GM19397 (cell line): Measurements from ENCODE around the gene OR2B2.

Experiments
- ATAC-seq: cut with Tn5 transposase; IDR thresholded peaks from one replicate; pipeline ENCODE4 v1.9.1; 2021; ENCODE audit warnings: mild to moderate bottlenecking, moderate library complexity; ENCODE audit not compliant: unreplicated experiment

OR2B2 gene

GRCh38 chr6:27867945-27868300 is 44.3 kb downstream of the OR2B2 start:
- ATAC-seq: no peak

DNA sequence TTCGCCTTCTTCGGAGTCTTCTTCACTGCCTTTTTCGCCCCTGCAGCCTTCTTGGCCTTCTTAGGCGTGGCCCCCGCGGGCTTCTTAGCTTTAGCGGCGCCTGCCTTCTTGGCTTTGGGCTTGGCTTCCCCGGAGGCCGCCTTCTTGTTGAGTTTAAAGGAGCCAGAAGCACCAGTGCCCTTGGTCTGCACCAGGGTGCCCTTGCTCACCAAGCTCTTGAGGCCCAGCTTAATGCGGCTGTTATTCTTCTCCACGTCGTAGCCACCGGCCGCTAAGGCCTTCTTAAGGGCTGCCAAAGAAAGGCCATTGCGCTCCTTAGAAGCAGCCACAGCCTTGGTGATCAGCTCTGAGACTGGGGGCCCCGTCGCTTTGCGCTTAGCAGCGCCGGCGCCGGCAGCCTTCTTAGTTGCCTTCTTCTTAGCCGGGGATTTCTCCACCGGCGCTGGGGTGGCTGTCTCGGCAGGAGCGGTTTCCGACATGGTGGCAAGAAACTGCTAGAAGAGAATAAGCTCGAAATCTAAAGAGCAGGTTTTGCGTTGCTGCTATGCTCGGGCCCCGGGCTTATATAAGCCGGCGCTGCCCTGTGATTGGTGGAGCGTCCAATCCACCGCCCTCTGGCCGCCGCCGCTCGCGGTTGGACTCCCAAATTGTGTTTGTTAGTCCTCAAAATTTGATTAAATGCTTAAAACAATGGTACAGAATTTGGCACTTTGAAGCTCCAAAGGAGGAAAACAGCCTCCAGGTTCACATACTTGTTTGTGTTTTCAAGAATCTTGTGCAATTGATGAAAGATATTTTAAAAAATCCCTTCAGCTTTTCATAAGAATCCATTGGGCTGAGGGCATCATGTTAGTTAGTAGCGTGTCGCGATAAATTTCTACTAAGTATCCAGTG is 44.9 kb downstream of the OR2B2 start:
- no peak for ATAC-seq

DNA sequence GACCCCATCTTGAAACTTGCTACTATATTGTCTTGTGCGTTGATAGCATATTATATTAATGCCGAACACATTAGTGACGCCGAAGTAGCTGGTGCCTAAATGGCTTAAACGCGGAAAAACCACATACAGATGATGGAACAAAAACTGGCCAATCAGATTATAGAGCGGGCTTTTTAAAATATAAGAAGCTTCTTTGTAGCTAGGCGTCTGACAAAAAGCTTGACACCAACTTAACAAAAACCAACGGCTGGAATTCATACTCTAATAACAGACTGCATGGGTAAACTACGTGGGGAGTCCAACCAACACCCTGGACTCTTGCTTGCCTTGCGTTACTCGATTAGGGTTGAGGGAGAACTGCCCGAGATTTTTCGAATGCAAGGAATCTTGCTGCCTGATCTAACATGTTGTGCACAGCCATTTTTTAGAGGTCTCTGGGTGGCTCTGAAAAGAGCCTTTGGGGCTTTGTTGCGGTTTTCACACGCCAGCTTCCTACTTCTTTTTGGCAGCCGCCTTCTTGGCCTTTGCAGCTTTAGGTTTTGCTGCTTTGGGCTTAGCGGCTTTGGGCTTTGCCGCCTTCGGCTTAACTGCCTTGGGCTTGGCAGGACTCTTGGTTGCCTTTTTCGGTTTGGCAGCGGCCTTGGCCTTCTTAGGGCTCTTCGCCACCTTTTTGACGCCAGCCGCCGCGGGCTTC is 45.7 kb downstream of the OR2B2 start:
- no peak for ATAC-seq

DNA sequence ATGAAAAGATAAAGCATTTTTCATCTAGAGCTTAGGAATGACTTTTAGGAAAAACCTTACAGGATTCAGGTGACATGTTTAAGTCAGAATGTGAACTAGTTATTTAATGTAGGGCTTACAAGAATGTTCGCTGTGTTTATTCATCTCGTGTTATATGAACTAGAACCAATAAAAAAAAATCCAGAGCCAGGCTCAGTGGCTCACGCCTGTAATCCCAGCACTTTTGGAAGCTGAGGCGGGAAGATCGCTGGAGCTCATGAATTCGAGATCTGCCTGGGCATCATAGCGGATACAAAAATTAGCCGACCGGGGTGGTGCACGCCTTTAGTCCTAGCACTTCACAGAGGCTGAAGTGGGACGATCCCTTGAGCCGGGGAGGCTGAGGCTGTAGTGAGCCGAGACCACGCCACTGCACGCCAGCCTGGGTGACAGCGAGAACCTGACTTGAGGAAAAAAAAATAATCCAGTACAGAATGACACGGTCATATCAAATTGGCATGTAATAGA is 46.3 kb downstream of the OR2B2 start:
- ATAC-seq: no peak

GRCh38 chr6:27864906-27865849 is 47.0 kb downstream of the OR2B2 start:
- peak; percentile 51 for ATAC-seq

DNA sequence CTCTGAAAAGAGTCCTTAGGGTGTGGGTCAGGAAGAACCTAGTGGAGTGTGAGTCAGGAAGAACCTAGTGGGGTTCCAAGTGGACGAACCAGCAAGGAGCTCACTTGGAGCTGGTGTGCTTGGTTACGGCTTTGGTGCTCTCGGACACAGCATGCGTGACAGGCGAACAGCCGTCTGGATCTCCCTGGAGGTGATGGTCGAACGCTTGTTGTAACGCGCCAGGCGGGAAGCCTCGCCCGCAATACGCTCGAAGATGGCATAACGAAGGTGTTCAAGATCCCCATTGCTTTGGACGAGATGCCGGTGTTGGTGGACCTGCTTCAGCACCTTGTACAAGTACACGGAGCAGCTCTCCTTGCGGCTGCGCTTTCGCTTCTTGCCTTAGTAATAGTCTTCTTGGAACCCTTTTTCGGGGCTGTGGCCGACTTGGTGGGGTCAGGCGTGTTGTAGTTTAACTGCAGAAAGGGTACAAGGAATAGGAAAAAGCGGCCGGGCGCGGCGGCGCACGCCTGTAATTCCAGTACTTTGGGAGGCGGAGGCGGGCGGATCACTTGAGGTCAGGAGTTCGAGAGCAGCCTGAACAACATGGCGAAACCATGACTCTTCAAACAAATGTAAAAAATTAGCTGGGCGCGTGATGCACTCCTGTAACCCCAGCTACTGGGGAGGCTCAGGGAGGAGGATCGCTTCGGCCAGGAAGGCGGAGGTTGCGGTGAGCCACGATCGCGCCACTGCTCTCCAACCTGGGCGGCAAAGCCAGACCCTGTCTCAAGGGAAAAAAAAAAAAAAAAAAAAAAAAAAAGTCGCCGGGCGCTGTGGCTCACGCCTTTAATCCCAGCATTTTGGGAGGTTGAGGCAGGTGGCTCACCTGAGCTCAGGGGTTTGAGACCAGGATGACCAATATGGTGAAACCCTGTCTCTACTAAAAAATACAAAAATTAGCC is 48.0 kb downstream of the OR2B2 start:
- ATAC-seq: no peak

GRCh38 chr6:27862396-27863066 is 49.7 kb downstream of the OR2B2 start:
- ATAC-seq: no peak

GRCh38 chr6:27861861-27862260 is 50.3 kb downstream of the OR2B2 start:
- ATAC-seq: no peak

- no peak for ATAC-seq
These were observed 50.8 kb downstream of the OR2B2 start for GRCh38 chr6:27861276-27861840.
